Measurements from ENCODE around the gene RIMBP2.

Gene RIMBP2

DNA sequence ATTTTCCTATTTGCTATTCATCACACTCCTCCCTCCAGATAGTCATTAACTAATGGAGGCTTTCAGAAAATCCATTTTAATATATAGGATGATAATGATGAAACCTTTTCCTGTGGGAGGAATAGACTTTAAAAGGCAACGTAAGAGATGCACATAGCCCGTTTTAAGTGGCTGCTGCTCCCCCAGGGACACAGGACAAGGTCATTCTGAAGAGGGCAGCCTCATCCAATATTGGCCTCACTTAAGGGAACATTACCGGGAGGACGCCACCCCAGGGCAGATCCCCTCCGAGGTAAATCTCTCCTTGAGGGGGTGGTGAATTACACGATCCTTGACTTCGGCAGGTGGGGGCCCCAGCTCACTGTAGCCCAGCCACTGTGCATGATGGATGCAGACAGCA, 246.5 kb downstream of the RIMBP2 start:
- Histone ChIP-seq H3K27me3 (ENCODE audit: insufficient read depth, low read length, poor library complexity) (no peaks in the 10 kb centered on the region), H2AFZ (ENCODE audit: low read depth, low read length) (no peak overlapping the region), H3K4me1 (ENCODE audit: insufficient read depth, low read length) (no peaks in the 10 kb centered on the region), H3K9me3 (ENCODE audit: insufficient read depth, low read length, severe bottlenecking) (peaks cover 11% of the 10 kb centered on the region), H3K79me2 (ENCODE audit: insufficient read depth, low read length) (no peaks in the 10 kb centered on the region), H3K36me3 (ENCODE audit: insufficient read depth, low read length) (no peaks in the 10 kb centered on the region), H3K4me3 (ENCODE audit: low read depth in 1 of 2, low read length in 2 of 2) (no peak overlapping the region), H4K20me1 (ENCODE audit: insufficient read depth, low read length) (no peaks in the 10 kb centered on the region), H3K27ac (ENCODE audit: low read length) (no peak overlapping the region), H3K4me2 (ENCODE audit: insufficient read depth, low read length) (no peak overlapping the region), H3K9ac (ENCODE audit: low read depth, low read length) (no peak overlapping the region)
- ATAC-seq (ENCODE audit: insufficient read depth, low read depth) (no peak), DNase-seq (no peak)
- TF ChIP-seq, protein P1, sequence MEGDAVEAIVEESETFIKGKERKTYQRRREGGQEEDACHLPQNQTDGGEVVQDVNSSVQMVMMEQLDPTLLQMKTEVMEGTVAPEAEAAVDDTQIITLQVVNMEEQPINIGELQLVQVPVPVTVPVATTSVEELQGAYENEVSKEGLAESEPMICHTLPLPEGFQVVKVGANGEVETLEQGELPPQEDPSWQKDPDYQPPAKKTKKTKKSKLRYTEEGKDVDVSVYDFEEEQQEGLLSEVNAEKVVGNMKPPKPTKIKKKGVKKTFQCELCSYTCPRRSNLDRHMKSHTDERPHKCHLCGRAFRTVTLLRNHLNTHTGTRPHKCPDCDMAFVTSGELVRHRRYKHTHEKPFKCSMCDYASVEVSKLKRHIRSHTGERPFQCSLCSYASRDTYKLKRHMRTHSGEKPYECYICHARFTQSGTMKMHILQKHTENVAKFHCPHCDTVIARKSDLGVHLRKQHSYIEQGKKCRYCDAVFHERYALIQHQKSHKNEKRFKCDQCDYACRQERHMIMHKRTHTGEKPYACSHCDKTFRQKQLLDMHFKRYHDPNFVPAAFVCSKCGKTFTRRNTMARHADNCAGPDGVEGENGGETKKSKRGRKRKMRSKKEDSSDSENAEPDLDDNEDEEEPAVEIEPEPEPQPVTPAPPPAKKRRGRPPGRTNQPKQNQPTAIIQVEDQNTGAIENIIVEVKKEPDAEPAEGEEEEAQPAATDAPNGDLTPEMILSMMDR (IDR thresholded peaks at IDR 0.05; ENCODE audit: borderline replicate concordance, extremely low read depth, low read length, poor library complexity, severe bottlenecking): no peak
- no peak for TF ChIP-seq EZH2 (IDR thresholded peaks at IDR 0.05; ENCODE audit: borderline replicate concordance, low read depth, low read length, severe bottlenecking)

DNA sequence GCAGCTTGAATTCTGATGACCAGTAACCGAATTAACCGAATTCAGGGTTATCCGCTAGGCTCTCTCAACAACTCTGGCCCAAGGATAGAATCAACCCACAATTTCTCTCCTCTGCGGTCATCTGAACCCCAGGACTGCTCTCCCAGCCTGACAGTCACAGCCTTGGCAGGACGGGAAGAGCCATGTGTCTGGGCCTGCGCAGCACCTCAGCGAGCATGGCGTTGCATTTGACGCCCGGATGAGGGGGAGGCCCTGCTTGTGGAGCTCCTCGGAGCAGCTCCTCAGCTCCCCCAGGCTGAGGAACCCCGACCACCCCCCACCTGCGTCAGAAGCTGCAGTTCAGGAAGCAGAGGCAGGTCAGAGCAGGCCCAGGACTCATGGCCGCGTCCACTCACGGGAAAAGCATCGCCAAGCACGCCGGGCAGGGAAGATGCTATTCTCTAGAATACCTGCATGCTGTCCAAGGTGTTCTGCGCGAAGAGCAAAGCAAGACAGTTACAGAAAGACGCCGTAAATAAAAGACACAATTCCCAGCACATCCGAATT, 247.3 kb downstream of the RIMBP2 start:
- no peak overlapping the region for H3K4me3 ChIP-seq (ENCODE audit: low read depth in 1 of 2, low read length in 2 of 2)
- H4K20me1 ChIP-seq (ENCODE audit: insufficient read depth, low read length): no peaks in the 10 kb centered on the region
- H2AFZ ChIP-seq (ENCODE audit: low read depth, low read length): no peak overlapping the region

DNA sequence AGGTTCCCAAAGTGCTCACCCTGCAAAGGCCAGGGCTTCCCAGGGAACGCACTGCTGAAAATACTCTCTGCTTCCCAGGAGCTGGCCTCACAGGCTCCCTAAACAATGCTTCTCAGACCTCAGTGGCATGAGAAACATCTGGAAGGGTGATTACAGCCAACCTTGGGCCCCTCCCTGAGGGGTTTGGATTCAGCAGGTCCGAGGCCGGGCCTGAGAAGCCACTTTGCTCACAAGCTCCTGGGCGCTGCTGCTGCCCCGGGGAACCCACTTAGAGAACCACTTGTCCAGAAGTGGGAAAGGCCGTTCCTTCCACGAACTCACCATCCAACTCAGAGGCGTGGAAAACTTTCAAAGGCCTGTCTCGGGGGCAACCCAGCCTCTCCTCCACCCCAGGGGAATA, 247.9 kb downstream of the RIMBP2 start:
- no peaks in the 10 kb centered on the region for H4K20me1 ChIP-seq (ENCODE audit: insufficient read depth, low read length)
- no peak overlapping the region for H3K4me2 ChIP-seq (ENCODE audit: insufficient read depth, low read length)
- H3K79me2 ChIP-seq (ENCODE audit: insufficient read depth, low read length): no peaks in the 10 kb centered on the region
- H3K9me3 ChIP-seq (ENCODE audit: insufficient read depth, low read length, severe bottlenecking): peaks cover 11% of the 10 kb centered on the region
- H3K36me3 ChIP-seq (ENCODE audit: insufficient read depth, low read length): no peaks in the 10 kb centered on the region
- no peaks in the 10 kb centered on the region for H3K27me3 ChIP-seq (ENCODE audit: insufficient read depth, low read length, poor library complexity)
- no peak overlapping the region for H3K9ac ChIP-seq (ENCODE audit: low read depth, low read length)
- ATAC-seq (ENCODE audit: insufficient read depth, low read depth): no peak
- H2AFZ ChIP-seq (ENCODE audit: low read depth, low read length): no peak overlapping the region
- no peak for DNase-seq
- H3K4me3 ChIP-seq (ENCODE audit: low read depth in 1 of 2, low read length in 2 of 2): no peak overlapping the region
- TF ChIP-seq EZH2 (IDR thresholded peaks at IDR 0.05; ENCODE audit: borderline replicate concordance, low read depth, low read length, severe bottlenecking): no peak
- TF ChIP-seq, protein P1 (IDR thresholded peaks at IDR 0.05; ENCODE audit: borderline replicate concordance, extremely low read depth, low read length, poor library complexity, severe bottlenecking): no peak
- H3K27ac ChIP-seq (ENCODE audit: low read length): no peak overlapping the region
- no peaks in the 10 kb centered on the region for H3K4me1 ChIP-seq (ENCODE audit: insufficient read depth, low read length)

More for the DNA sequence above, 247.3 kb downstream of the RIMBP2 start:
- peaks cover 11% of the 10 kb centered on the region for H3K9me3 ChIP-seq (ENCODE audit: insufficient read depth, low read length, severe bottlenecking)
- ATAC-seq (ENCODE audit: insufficient read depth, low read depth) (no peak), DNase-seq (no peak)
- H3K9ac ChIP-seq (ENCODE audit: low read depth, low read length): no peak overlapping the region
- H3K36me3 ChIP-seq (ENCODE audit: insufficient read depth, low read length): no peaks in the 10 kb centered on the region
- no peaks in the 10 kb centered on the region for H3K4me1 ChIP-seq (ENCODE audit: insufficient read depth, low read length)
- TF ChIP-seq, protein P1 (IDR thresholded peaks at IDR 0.05; ENCODE audit: borderline replicate concordance, extremely low read depth, low read length, poor library complexity, severe bottlenecking): no peak
- no peaks in the 10 kb centered on the region for H3K79me2 ChIP-seq (ENCODE audit: insufficient read depth, low read length)
- no peaks in the 10 kb centered on the region for H3K27me3 ChIP-seq (ENCODE audit: insufficient read depth, low read length, poor library complexity)
- no peak overlapping the region for H3K4me2 ChIP-seq (ENCODE audit: insufficient read depth, low read length)
- no peak overlapping the region for H3K27ac ChIP-seq (ENCODE audit: low read length)

DNA sequence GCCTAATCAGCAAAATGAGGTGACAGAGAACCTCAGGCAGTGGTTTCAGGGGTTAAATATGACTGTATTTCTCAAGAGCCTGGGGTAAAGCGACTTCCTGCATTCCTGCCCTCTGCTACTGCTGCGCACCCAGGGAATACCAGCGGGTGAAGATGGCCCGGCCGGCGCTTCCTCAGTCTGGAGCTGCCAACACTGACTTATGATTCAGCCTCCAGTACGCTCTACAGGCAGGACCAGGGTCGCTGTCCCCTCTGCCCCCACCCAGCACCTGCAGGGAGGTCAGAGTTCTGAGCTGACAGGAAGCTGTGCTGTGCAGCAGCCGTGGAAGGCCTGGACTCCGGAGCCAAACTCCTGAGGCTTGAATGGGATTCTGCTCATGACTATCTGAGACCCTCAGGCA, 250.5 kb downstream of the RIMBP2 start:
- ATAC-seq (ENCODE audit: insufficient read depth, low read depth): no peak
- H3K9me3 ChIP-seq (ENCODE audit: insufficient read depth, low read length, severe bottlenecking): peaks cover 11% of the 10 kb centered on the region

More for the DNA sequence above, 250.5 kb downstream of the RIMBP2 start:
- H3K36me3 ChIP-seq (ENCODE audit: insufficient read depth, low read length): no peaks in the 10 kb centered on the region
- TF ChIP-seq EZH2 (IDR thresholded peaks at IDR 0.05; ENCODE audit: borderline replicate concordance, low read depth, low read length, severe bottlenecking): no peak
- TF ChIP-seq, protein P1 (IDR thresholded peaks at IDR 0.05; ENCODE audit: borderline replicate concordance, extremely low read depth, low read length, poor library complexity, severe bottlenecking): no peak
- no peak overlapping the region for H2AFZ ChIP-seq (ENCODE audit: low read depth, low read length)
- H4K20me1 ChIP-seq (ENCODE audit: insufficient read depth, low read length): 0 out of 2 replicates have a peak, but pooled peaks cover 5% of the 10 kb centered on the region
- no peak overlapping the region for H3K27ac ChIP-seq (ENCODE audit: low read length)
- no peak overlapping the region for H3K4me3 ChIP-seq (ENCODE audit: low read depth in 1 of 2, low read length in 2 of 2)
- H3K27me3 ChIP-seq (ENCODE audit: insufficient read depth, low read length, poor library complexity): no peaks in the 10 kb centered on the region
- DNase-seq: no peak
- no peaks in the 10 kb centered on the region for H3K79me2 ChIP-seq (ENCODE audit: insufficient read depth, low read length)
- H3K9ac ChIP-seq (ENCODE audit: low read depth, low read length): no peak overlapping the region
- no peaks in the 10 kb centered on the region for H3K4me1 ChIP-seq (ENCODE audit: insufficient read depth, low read length)
- no peak overlapping the region for H3K4me2 ChIP-seq (ENCODE audit: insufficient read depth, low read length)
